GM23338 (cell line): Measurements from ENCODE around the gene SRI. TPM values are rescaled to one million over a fixed set of nuclear protein-coding genes. Genes with fewer than 3 reads are reported as not detected.

Experiments
- ATAC-seq: fragments of 200-7000 bp; cut with Tn5 transposase; 3 replicates; pipeline ENCODE4 v1.9.1; 2020
- DNase-seq: peaks from one replicate; pipeline ENCODE4 v3.0.0-alpha.2; 2015; ENCODE audit warnings: low spot score
- H2AFZ ChIP-seq: fragments of 200-600 bp; sonication (generic); 2 replicates; pipeline ENCODE4 v1.8.0; 2016; ENCODE audit warnings: antibody characterized with exemption, mild to moderate bottlenecking, moderate library complexity
- H3F3A ChIP-seq: fragments of 200-600 bp; sonication (generic); replicated peaks from 2 replicates; pipeline ENCODE4 v1.8.0; 2017; ENCODE audit warnings: antibody characterized with exemption, mixed run types, low read depth
- H3K27ac ChIP-seq: fragments of 200-600 bp; sonication (generic); 2 replicates; pipeline ENCODE4 v1.6.1; 2016; ENCODE audit warnings: low read depth
- H3K27me3 ChIP-seq: fragments of 200-600 bp; sonication (generic); 2 replicates; pipeline ENCODE4 v1.8.0; 2016; ENCODE audit warnings: mild to moderate bottlenecking, mixed run types, moderate library complexity; ENCODE audit not compliant: insufficient read depth
- H3K36me3 ChIP-seq: fragments of 200-600 bp; sonication (generic); 2 replicates; pipeline ENCODE4 v1.8.0; 2016; ENCODE audit warnings: mild to moderate bottlenecking; ENCODE audit not compliant: insufficient read depth
- H3K4me1 ChIP-seq: fragments of 200-600 bp; sonication (generic); 2 replicates; pipeline ENCODE4 v1.8.0; 2016; ENCODE audit warnings: mild to moderate bottlenecking, moderate library complexity; ENCODE audit not compliant: insufficient read depth
- H3K4me2 ChIP-seq: fragments of 200-600 bp; sonication (generic); 2 replicates; pipeline ENCODE4 v1.7.1; 2017; ENCODE audit warnings: mixed run types
- H3K4me3 ChIP-seq: fragments of 200-600 bp; sonication (generic); 2 replicates; pipeline ENCODE4 v1.6.1; 2016; ENCODE audit warnings: mixed run types
- H3K79me2 ChIP-seq: fragments of 200-600 bp; sonication (generic); replicated peaks from 2 replicates; pipeline ENCODE4 v1.8.0; 2017; ENCODE audit warnings: mild to moderate bottlenecking; ENCODE audit not compliant: insufficient read depth
- H3K9me2 ChIP-seq: fragments of 200-600 bp; sonication (generic); 2 replicates; pipeline ENCODE4 v1.8.0; 2017; ENCODE audit not compliant: insufficient read depth
- H4K20me1 ChIP-seq: fragments of 200-600 bp; sonication (generic); replicated peaks from 2 replicates; pipeline ENCODE4 v1.8.0; 2017; ENCODE audit warnings: mild to moderate bottlenecking; ENCODE audit not compliant: insufficient read depth
- H3K27ac Mint-ChIP-seq: 2 replicates; pipeline ENCODE4 v1.8.0; 2020; ENCODE audit warnings: inconsistent platforms, mild to moderate bottlenecking, moderate library complexity, mixed read lengths
- H3K27me3 Mint-ChIP-seq: 3 replicates; pipeline ENCODE4 v1.8.0; 2022; ENCODE audit warnings: low read depth, mild to moderate bottlenecking, moderate library complexity, mixed read lengths, inconsistent platforms; ENCODE audit not compliant: insufficient read depth, poor library complexity
- H3K36me3 Mint-ChIP-seq: 3 replicates; pipeline ENCODE4 v1.8.0; 2021; ENCODE audit warnings: low read depth, mild to moderate bottlenecking, inconsistent platforms, moderate library complexity, mixed read lengths
- H3K4me1 Mint-ChIP-seq: 3 replicates; pipeline ENCODE4 v1.8.0; 2020; ENCODE audit warnings: mild to moderate bottlenecking, inconsistent platforms, mixed read lengths
- H3K4me3 Mint-ChIP-seq: 3 replicates; pipeline ENCODE4 v1.8.0; 2021; ENCODE audit warnings: moderate library complexity, mild to moderate bottlenecking, inconsistent platforms, mixed read lengths
- H3K9me3 Mint-ChIP-seq: 3 replicates; pipeline ENCODE4 v1.8.0; 2020; ENCODE audit warnings: moderate library complexity, mild to moderate bottlenecking, inconsistent platforms, mixed read lengths
- CREB1 ChIP-seq: fragments of 250-450 bp; sonication (Bioruptor Pico); IDR thresholded peaks from 2 replicates; pipeline ENCODE4 v1.5.0; 2020; ENCODE audit warnings: low read depth, mild to moderate bottlenecking, moderate library complexity
- JUNB ChIP-seq: IDR thresholded peaks from one replicate; pipeline ENCODE4 v1.6.1; 2016; ENCODE audit warnings: antibody characterized with exemption; ENCODE audit not compliant: unreplicated experiment
- polyA plus RNA-seq: library from polyadenylated mRNA; unstranded; fragments of >200 nt; fragmentation: Nextera tagmentation; extraction: Ambion mirVana; gene quantifications from 2 replicates; pipeline ENCODE4 v1.2.1, GENCODE V29; 2016
- total RNA-seq: library from RNA; depleted of rRNA; stranded (reverse); fragments of >200 nt; shearing (Covaris generic); gene quantifications from 2 replicates; pipeline ENCODE4 v1.2.3, GENCODE V29; 2014
- TF ChIP-seq, protein P1 (sequence below): fragments of 250-450 bp; sonication (Bioruptor Pico); IDR thresholded peaks from 2 replicates; pipeline ENCODE4 v1.5.0; 2020; ENCODE audit warnings: mild to moderate bottlenecking, moderate library complexity

Gene SRI
- total and polyA plus RNA-seq, 2 experiments from 2014 or later = 141 to 321 TPM

- peaks cover 5% of the 10 kb centered on the region; the same call in 1 of the 2 replicates for H3K36me3 ChIP-seq
- no peak overlapping the region for H3K4me3 Mint-ChIP-seq
Observed at GRCh38 chr7:88200261-88200660, 19.6 kb downstream of the SRI start.

More at GRCh38 chr7:88200261-88200660, 19.6 kb downstream of the SRI start:
- peaks cover 18% of the 10 kb centered on the region for H3K36me3 Mint-ChIP-seq
- Histone ChIP-seq H3K27me3 (no peaks in the 10 kb centered on the region), H4K20me1 (no peaks in the 10 kb centered on the region), H3K79me2 (no peaks in the 10 kb centered on the region), H3K27ac (peak overlapping the region; percentile 43; the same call in 1 of the 2 replicates), H2AFZ (no peak overlapping the region), H3K9me2 (no peaks in the 10 kb centered on the region), H3K4me2 (peak overlapping the region; percentile 48), H3K4me3 (0 out of 2 replicates have a peak overlapping the region, but pooled peaks have one; percentile 1), H3F3A (no peaks in the 10 kb centered on the region), H3K4me1 (peaks cover 29% of the 10 kb centered on the region)
- H3K9me3 Mint-ChIP-seq = no peaks in the 10 kb centered on the region
- no peak overlapping the region for H3K27ac Mint-ChIP-seq
- H3K27me3 Mint-ChIP-seq = no peaks in the 10 kb centered on the region
- TF ChIP-seq CREB1 (CRISPR knock-in tag) = no peak
- TF ChIP-seq, protein P1, sequence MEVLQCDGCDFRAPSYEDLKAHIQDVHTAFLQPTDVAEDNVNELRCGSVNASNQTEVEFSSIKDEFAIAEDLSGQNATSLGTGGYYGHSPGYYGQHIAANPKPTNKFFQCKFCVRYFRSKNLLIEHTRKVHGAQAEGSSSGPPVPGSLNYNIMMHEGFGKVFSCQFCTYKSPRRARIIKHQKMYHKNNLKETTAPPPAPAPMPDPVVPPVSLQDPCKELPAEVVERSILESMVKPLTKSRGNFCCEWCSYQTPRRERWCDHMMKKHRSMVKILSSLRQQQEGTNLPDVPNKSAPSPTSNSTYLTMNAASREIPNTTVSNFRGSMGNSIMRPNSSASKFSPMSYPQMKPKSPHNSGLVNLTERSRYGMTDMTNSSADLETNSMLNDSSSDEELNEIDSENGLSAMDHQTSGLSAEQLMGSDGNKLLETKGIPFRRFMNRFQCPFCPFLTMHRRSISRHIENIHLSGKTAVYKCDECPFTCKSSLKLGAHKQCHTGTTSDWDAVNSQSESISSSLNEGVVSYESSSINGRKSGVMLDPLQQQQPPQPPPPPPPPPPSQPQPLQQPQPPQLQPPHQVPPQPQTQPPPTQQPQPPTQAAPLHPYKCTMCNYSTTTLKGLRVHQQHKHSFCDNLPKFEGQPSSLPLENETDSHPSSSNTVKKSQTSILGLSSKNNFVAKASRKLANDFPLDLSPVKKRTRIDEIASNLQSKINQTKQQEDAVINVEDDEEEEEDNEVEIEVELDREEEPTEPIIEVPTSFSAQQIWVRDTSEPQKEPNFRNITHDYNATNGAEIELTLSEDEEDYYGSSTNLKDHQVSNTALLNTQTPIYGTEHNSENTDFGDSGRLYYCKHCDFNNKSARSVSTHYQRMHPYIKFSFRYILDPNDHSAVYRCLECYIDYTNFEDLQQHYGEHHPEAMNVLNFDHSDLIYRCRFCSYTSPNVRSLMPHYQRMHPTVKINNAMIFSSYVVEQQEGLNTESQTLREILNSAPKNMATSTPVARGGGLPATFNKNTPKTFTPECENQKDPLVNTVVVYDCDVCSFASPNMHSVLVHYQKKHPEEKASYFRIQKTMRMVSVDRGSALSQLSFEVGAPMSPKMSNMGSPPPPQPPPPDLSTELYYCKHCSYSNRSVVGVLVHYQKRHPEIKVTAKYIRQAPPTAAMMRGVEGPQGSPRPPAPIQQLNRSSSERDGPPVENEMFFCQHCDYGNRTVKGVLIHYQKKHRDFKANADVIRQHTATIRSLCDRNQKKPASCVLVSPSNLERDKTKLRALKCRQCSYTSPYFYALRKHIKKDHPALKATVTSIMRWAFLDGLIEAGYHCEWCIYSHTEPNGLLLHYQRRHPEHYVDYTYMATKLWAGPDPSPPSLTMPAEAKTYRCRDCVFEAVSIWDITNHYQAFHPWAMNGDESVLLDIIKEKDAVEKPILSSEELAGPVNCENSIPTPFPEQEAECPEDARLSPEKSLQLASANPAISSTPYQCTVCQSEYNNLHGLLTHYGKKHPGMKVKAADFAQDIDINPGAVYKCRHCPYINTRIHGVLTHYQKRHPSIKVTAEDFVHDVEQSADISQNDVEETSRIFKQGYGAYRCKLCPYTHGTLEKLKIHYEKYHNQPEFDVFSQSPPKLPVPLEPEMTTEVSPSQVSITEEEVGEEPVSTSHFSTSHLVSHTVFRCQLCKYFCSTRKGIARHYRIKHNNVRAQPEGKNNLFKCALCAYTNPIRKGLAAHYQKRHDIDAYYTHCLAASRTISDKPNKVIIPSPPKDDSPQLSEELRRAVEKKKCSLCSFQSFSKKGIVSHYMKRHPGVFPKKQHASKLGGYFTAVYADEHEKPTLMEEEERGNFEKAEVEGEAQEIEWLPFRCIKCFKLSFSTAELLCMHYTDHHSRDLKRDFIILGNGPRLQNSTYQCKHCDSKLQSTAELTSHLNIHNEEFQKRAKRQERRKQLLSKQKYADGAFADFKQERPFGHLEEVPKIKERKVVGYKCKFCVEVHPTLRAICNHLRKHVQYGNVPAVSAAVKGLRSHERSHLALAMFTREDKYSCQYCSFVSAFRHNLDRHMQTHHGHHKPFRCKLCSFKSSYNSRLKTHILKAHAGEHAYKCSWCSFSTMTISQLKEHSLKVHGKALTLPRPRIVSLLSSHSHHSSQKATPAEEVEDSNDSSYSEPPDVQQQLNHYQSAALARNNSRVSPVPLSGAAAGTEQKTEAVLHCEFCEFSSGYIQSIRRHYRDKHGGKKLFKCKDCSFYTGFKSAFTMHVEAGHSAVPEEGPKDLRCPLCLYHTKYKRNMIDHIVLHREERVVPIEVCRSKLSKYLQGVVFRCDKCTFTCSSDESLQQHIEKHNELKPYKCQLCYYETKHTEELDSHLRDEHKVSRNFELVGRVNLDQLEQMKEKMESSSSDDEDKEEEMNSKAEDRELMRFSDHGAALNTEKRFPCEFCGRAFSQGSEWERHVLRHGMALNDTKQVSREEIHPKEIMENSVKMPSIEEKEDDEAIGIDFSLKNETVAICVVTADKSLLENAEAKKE = no peak
- no peak for TF ChIP-seq JUNB
- DNase-seq (no peak), ATAC-seq (no peak; the same call in 2 of the 3 replicates)
- H3K4me1 Mint-ChIP-seq = peaks cover 39% of the 10 kb centered on the region
